WTC11 (cell line): ENCODE results near the gene KIAA1958.

ENCODE experiments used
- ATF1 ChIP-seq: sonication (generic); formaldehyde crosslinking; IDR thresholded peaks from 2 replicates; pipeline ENCODE4 v1.8.1; 2023; ENCODE audit warnings: mild to moderate bottlenecking, moderate library complexity, missing genetic modification reagents
- CREB1 ChIP-seq: sonication (generic); formaldehyde crosslinking; IDR thresholded peaks from 2 replicates; pipeline ENCODE4 v1.8.0; 2023; ENCODE audit warnings: mild to moderate bottlenecking, missing genetic modification reagents
- KAT7 ChIP-seq: sonication (generic); formaldehyde crosslinking; IDR thresholded peaks from 2 replicates; pipeline ENCODE4 v1.8.1; 2023; ENCODE audit warnings: missing genetic modification reagents, mild to moderate bottlenecking, borderline replicate concordance
- NR1H2 ChIP-seq: sonication (generic); formaldehyde crosslinking; IDR thresholded peaks from 2 replicates; pipeline ENCODE4 v1.9.0; 2021; ENCODE audit warnings: mild to moderate bottlenecking, moderate library complexity, missing genetic modification reagents
- SMAD3 ChIP-seq: sonication (generic); formaldehyde crosslinking; IDR thresholded peaks from 2 replicates; pipeline ENCODE4 v1.8.0; 2022; ENCODE audit warnings: missing genetic modification reagents, mild to moderate bottlenecking, borderline replicate concordance
- ZNF396 ChIP-seq: fragments of 250-450 bp; sonication (Bioruptor Pico); IDR thresholded peaks from 2 replicates; pipeline ENCODE4 v1.8.0; 2021; ENCODE audit warnings: mild to moderate bottlenecking, moderate library complexity, borderline replicate concordance
- TF ChIP-seq, protein P1 (sequence below): fragments of 200-600 bp; IDR thresholded peaks from 2 replicates; pipeline ENCODE4 v1.8.0; 2022; ENCODE audit warnings: antibody characterized with exemption
- TF ChIP-seq, protein P2 (sequence below): sonication (generic); formaldehyde crosslinking; IDR thresholded peaks from 2 replicates; pipeline ENCODE4 v1.8.0; 2022; ENCODE audit warnings: mild to moderate bottlenecking, missing genetic modification reagents
- TF ChIP-seq, protein P3 (sequence below): sonication (generic); formaldehyde crosslinking; IDR thresholded peaks from 2 replicates; pipeline ENCODE4 v1.8.0; 2022; ENCODE audit warnings: mild to moderate bottlenecking, missing genetic modification reagents
- TF ChIP-seq, protein P4 (sequence below): sonication (generic); formaldehyde crosslinking; IDR thresholded peaks from 2 replicates; pipeline ENCODE4 v1.8.1; 2023; ENCODE audit warnings: mild to moderate bottlenecking, missing genetic modification reagents, moderate library complexity

DNA sequence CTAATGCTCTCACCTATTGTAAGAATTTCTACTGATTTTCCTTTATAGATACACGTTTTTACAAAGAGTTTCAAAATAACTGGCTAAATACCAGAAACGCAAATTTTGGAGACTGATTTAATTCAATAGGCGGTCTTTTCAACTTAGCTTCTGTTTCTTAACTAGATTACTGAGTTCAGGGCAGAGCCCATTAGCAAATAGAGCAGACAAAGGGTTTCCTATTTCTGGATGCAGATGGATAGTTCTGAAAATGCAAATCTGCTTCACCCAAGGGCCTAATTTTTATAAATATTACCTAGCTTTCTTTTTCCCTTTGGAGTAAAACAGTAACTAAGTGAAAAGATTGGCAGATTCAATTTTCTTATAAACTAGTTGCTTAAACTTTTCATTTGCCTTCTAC lies 13.6 kb upstream of the KIAA1958 start:
- TF ChIP-seq ZNF396 (CRISPR knock-in tag) = no peak
- TF ChIP-seq, protein P1, sequence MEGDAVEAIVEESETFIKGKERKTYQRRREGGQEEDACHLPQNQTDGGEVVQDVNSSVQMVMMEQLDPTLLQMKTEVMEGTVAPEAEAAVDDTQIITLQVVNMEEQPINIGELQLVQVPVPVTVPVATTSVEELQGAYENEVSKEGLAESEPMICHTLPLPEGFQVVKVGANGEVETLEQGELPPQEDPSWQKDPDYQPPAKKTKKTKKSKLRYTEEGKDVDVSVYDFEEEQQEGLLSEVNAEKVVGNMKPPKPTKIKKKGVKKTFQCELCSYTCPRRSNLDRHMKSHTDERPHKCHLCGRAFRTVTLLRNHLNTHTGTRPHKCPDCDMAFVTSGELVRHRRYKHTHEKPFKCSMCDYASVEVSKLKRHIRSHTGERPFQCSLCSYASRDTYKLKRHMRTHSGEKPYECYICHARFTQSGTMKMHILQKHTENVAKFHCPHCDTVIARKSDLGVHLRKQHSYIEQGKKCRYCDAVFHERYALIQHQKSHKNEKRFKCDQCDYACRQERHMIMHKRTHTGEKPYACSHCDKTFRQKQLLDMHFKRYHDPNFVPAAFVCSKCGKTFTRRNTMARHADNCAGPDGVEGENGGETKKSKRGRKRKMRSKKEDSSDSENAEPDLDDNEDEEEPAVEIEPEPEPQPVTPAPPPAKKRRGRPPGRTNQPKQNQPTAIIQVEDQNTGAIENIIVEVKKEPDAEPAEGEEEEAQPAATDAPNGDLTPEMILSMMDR = no peak
- TF ChIP-seq NR1H2 (CRISPR knock-in tag) = no peak
- TF ChIP-seq, protein P2, sequence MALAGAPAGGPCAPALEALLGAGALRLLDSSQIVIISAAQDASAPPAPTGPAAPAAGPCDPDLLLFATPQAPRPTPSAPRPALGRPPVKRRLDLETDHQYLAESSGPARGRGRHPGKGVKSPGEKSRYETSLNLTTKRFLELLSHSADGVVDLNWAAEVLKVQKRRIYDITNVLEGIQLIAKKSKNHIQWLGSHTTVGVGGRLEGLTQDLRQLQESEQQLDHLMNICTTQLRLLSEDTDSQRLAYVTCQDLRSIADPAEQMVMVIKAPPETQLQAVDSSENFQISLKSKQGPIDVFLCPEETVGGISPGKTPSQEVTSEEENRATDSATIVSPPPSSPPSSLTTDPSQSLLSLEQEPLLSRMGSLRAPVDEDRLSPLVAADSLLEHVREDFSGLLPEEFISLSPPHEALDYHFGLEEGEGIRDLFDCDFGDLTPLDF (CRISPR knock-in tag) = no peak
- no peak for TF ChIP-seq SMAD3 (CRISPR knock-in tag)
- TF ChIP-seq, protein P3, sequence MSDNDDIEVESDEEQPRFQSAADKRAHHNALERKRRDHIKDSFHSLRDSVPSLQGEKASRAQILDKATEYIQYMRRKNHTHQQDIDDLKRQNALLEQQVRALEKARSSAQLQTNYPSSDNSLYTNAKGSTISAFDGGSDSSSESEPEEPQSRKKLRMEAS (CRISPR knock-in tag) = no peak
- TF ChIP-seq ATF1 = no peak
- no peak for TF ChIP-seq CREB1 (CRISPR knock-in tag)
- TF ChIP-seq, protein P4, sequence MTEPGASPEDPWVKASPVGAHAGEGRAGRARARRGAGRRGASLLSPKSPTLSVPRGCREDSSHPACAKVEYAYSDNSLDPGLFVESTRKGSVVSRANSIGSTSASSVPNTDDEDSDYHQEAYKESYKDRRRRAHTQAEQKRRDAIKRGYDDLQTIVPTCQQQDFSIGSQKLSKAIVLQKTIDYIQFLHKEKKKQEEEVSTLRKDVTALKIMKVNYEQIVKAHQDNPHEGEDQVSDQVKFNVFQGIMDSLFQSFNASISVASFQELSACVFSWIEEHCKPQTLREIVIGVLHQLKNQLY = no peak
- no peak for TF ChIP-seq KAT7 (CRISPR knock-in tag)
